Neuronal stem cell (in vitro differentiated cells): Measurements from ENCODE around the gene LRRC51.
A peak's percentile ranks its signal among the peaks of the same experiment; 100 is the strongest.

Experiments used
- DNase-seq: peaks from one replicate; pipeline ENCODE4 v3.0.0-alpha.2; 2013; ENCODE audit warnings: low spot score
- H2AFZ ChIP-seq: one replicate; pipeline ENCODE4 v1.6.1; 2013; ENCODE audit warnings: mild to moderate bottlenecking, low read length, inconsistent platforms
- H2AK5ac ChIP-seq: 2 replicates; pipeline ENCODE4 v1.6.1; 2013; ENCODE audit warnings: low read depth, mild to moderate bottlenecking, inconsistent platforms, low read length, moderate library complexity, mixed read lengths
- H2BK120ac ChIP-seq: 2 replicates; pipeline ENCODE4 v1.6.1; 2013; ENCODE audit warnings: low read depth, mild to moderate bottlenecking, inconsistent platforms, low read length, moderate library complexity, mixed read lengths
- H2BK12ac ChIP-seq: one replicate; pipeline ENCODE4 v1.6.1; 2013; ENCODE audit warnings: low read length, inconsistent platforms
- H2BK15ac ChIP-seq: 2 replicates; pipeline ENCODE4 v1.6.1; 2013; ENCODE audit warnings: mild to moderate bottlenecking, low read length, inconsistent platforms, mixed read lengths
- H2BK5ac ChIP-seq: one replicate; pipeline ENCODE4 v1.6.1; 2013; ENCODE audit warnings: inconsistent platforms, mild to moderate bottlenecking, low read length, moderate library complexity
- H3K14ac ChIP-seq: one replicate; pipeline ENCODE4 v1.6.1; 2013; ENCODE audit warnings: low read length, inconsistent platforms
- H3K18ac ChIP-seq: 2 replicates; pipeline ENCODE4 v1.6.1; 2013; ENCODE audit warnings: low read length, inconsistent platforms
- H3K23ac ChIP-seq: 2 replicates; pipeline ENCODE4 v1.6.1; 2013; ENCODE audit warnings: low read depth, mild to moderate bottlenecking, mixed read lengths, low read length, inconsistent platforms; ENCODE audit not compliant: poor library complexity
- H3K27ac ChIP-seq: replicated peaks from 3 replicates; pipeline ENCODE4 v1.5.1; 2013; ENCODE audit warnings: low read length, inconsistent platforms
- H3K27me3 ChIP-seq, 3 experiments: 2 replicates each; pipeline ENCODE4 v1.6.1; 2013; ENCODE audit warnings: low read length in 3 of 3, mild to moderate bottlenecking in 2 of 3, inconsistent platforms in 1 of 3, low read depth in 1 of 3, mixed read lengths in 1 of 3, moderate library complexity in 1 of 3; ENCODE audit not compliant: control insufficient read depth in 3 of 3, insufficient read depth in 3 of 3
- H3K36me3 ChIP-seq, 2 donors: replicated peaks in 1 of 2; 2 replicates each; pipeline ENCODE4 v1.6.1; 2013; ENCODE audit warnings: low read length in 2 of 2; ENCODE audit not compliant: control insufficient read depth in 2 of 2, insufficient read depth in 2 of 2
- H3K4ac ChIP-seq: 2 replicates; pipeline ENCODE4 v1.6.1; 2013; ENCODE audit warnings: inconsistent platforms, mild to moderate bottlenecking, low read length, moderate library complexity
- H3K4me1 ChIP-seq, 2 donors: 1 replicate in 1 of 2; 2 replicates in 1 of 2; pipeline ENCODE4 v1.6.1; 2013; ENCODE audit warnings: low read length in 2 of 2, low read depth in 1 of 2; ENCODE audit not compliant: control insufficient read depth in 2 of 2, insufficient read depth in 1 of 2
- H3K4me2 ChIP-seq: one replicate; pipeline ENCODE4 v1.6.1; 2013; ENCODE audit warnings: mild to moderate bottlenecking, low read length, inconsistent platforms; ENCODE audit not compliant: insufficient read depth, poor library complexity, severe bottlenecking
- H3K4me3 ChIP-seq, 2 donors: 2 replicates each; pipeline ENCODE4 v1.5.1; 2013; ENCODE audit warnings: low read length in 2 of 2, mild to moderate bottlenecking in 2 of 2, inconsistent platforms in 1 of 2, moderate library complexity in 1 of 2
- H3K79me1 ChIP-seq: one replicate; pipeline ENCODE4 v1.6.1; 2013; ENCODE audit warnings: low read depth, mild to moderate bottlenecking, inconsistent platforms, low read length, moderate library complexity
- H3K9ac ChIP-seq: one replicate; pipeline ENCODE4 v1.6.1; 2013; ENCODE audit warnings: mild to moderate bottlenecking, low read depth, low read length, inconsistent platforms; ENCODE audit not compliant: poor library complexity
- H3K9me3 ChIP-seq, 2 donors: replicated peaks in 1 of 2; 2 replicates each; pipeline versions ENCODE3 to v1.6.1; 2013; ENCODE audit warnings: low read length in 2 of 2, mild to moderate bottlenecking in 2 of 2, inconsistent platforms in 1 of 2, low read depth in 1 of 2, mixed read lengths in 1 of 2, moderate library complexity in 1 of 2; ENCODE audit not compliant: control insufficient read depth in 2 of 2, insufficient read depth in 1 of 2
- H4K8ac ChIP-seq: one replicate; pipeline ENCODE4 v1.6.1; 2013; ENCODE audit warnings: low read depth, mild to moderate bottlenecking, inconsistent platforms, low read length, moderate library complexity
- H4K91ac ChIP-seq: one replicate; pipeline ENCODE4 v1.6.1; 2013; ENCODE audit warnings: low read length, low read depth, mild to moderate bottlenecking, inconsistent platforms; ENCODE audit not compliant: poor library complexity
- WGBS, 2 donors: extraction: QIAGEN DNeasy Blood & Tissue Kit; methylation state at CpG; one replicate each; pipeline ENCODE4 v1.1.7; 2013; ENCODE audit warnings: missing lambda C conversion rate in 2 of 2, mixed read lengths in 1 of 2; ENCODE audit not compliant: insufficient read length in 2 of 2, insufficient replicate concordance in 1 of 2; ENCODE audit errors: extremely low coverage in 2 of 2; 5-methylcytosine and 5-hydroxymethylcytosine counted together

LRRC51 gene

DNA sequence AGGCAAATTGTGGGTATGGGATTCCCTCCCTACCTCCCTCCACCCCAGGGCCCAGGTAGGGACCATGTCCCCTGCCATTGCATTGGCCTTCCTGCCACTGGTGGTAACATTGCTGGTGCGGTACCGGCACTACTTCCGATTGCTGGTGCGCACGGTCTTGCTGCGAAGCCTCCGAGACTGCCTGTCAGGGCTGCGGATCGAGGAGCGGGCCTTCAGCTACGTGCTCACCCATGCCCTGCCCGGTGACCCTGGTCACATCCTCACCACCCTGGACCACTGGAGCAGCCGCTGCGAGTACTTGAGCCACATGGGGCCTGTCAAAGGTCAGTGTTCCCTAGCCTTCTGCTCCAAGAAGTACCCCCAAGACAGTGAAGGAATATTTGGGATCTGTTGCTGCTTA, 25.2 kb downstream of the LRRC51 start, which contains the start of gene TOMT:
TOMT (plus strand) TSS at position 37 of the 400 bp plus-strand sequence; CDS start at position 65, 28 bp downstream.
- Histone ChIP-seq H3K4me3 (no peak within 1 kb of the TSS), H3K27me3 (no peaks in the 10 kb centered on the region), H3K23ac (no peak within 1 kb of the TSS), H3K36me3 (peaks cover 8 to 32% of the 10 kb centered on the region in 2 donors), H2AFZ (no peak within 1 kb of the TSS), H3K4me2 (no peak within 1 kb of the TSS), H3K4me1 (peaks cover 9 to 11% of the 10 kb centered on the region in 2 donors), H3K27ac (no peak within 1 kb of the TSS), H2BK15ac (no peak within 1 kb of the TSS), H4K8ac (no peak within 1 kb of the TSS), H3K9me3 (no peaks in the 10 kb centered on the region), H2BK12ac (no peak within 1 kb of the TSS), H3K14ac (no peak within 1 kb of the TSS), H2BK5ac (no peak within 1 kb of the TSS), H4K91ac (no peak within 1 kb of the TSS), H3K18ac (no peak within 1 kb of the TSS), H2BK120ac (no peak within 1 kb of the TSS), H3K9ac (no peak within 1 kb of the TSS), H3K79me1 (peaks cover 4% of the 10 kb centered on the region), H3K4ac (no peak within 1 kb of the TSS), H2AK5ac (peak within 1 kb of the TSS; percentile 51)
- no CpG with 5 or more reads among the region's 14 CpGs for WGBS, 2 donors
- no peak for DNase-seq

- Histone ChIP-seq H3K27ac (peak overlapping the region; percentile 45), H4K91ac (no peak overlapping the region), H2BK15ac (no peak overlapping the region), H2BK120ac (no peak overlapping the region), H2BK5ac (peak overlapping the region; percentile 46), H2BK12ac (no peak overlapping the region), H3K4me2 (peak overlapping the region; percentile 77), H2AK5ac (peak overlapping the region; percentile 6), H3K36me3 (peaks cover 6 to 20% of the 10 kb centered on the region in 2 donors), H3K27me3 (no peaks in the 10 kb centered on the region), H3K23ac (no peak overlapping the region), H3K4me3 (peak overlapping the region; percentile 57 to 90), H3K14ac (no peak overlapping the region), H3K9ac (peak overlapping the region; percentile 73), H3K79me1 (peaks cover 2% of the 10 kb centered on the region), H3K4me1 (peaks cover 0 to 6% of the 10 kb centered on the region in 2 donors), H3K9me3 (no peaks in the 10 kb centered on the region), H3K18ac (peak overlapping the region; percentile 1), H3K4ac (no peak overlapping the region), H4K8ac (peak overlapping the region; percentile 29), H2AFZ (peak overlapping the region; percentile 50)
- no peak for DNase-seq
- no CpG with 5 or more reads among the region's 10 CpGs for WGBS, 2 donors
These were observed 30.9 kb downstream of the LRRC51 start for GRCh38 chr11:72111300-72112142.

DNA sequence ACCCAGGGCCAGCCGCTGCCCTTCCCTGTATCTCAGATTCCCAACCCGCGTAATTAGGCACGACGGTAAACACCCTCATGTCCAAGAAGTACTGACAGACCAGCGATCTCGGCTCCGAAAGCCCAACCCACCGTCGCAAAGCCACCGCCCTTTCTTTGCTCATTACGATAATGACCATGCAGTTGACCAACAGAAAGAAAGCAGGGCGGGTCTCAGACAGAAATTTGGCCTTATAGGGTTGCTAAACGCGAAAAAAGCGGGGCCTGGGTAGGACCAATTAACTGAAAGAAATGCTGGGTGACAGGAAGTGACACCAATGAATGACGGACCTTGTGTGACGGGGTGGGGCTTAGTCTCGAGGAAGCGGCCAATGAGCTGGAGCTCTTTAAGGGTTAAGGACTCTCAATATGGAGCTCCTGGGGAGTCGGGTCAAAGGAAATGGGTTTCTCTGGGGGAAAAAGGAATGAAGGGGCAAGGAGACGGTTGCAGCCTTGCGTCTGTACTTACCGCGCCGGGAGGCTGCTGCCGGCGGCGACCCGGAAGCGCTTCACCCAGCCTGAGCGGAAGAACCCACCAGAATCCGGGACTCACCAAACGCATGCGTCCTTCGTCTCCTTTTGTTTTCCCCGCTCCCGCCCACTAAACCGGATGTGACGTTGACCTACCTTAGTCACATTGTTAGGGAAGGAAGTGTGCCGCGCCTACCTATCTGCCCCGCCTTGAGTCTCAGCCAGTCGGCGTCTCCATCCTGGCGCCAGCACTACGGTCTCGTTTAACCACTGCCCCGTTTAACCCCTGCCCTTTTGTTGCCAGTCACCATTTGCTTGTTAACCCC, 31.7 kb downstream of the LRRC51 start, which contains the start of gene ANAPC15:
ANAPC15 (minus strand) TSS at position 553 of the 835 bp plus-strand sequence. CDS start 1,419 bp downstream, outside the sequence.
- Histone ChIP-seq H3K23ac (peak within 1 kb of the TSS; percentile 77), H3K14ac (no peak within 1 kb of the TSS), H3K79me1 (peaks cover 2% of the 10 kb centered on the region), H3K4me3 (peak within 1 kb of the TSS; percentile 57 to 90), H4K8ac (peak within 1 kb of the TSS; percentile 43), H3K27ac (peak within 1 kb of the TSS; percentile 94), H2BK5ac (peak within 1 kb of the TSS; percentile 87), H2BK120ac (no peak within 1 kb of the TSS), H3K4me2 (peak within 1 kb of the TSS; percentile 77), H3K4ac (no peak within 1 kb of the TSS), H3K9me3 (no peaks in the 10 kb centered on the region), H3K36me3 (peaks cover 5 to 20% of the 10 kb centered on the region in 2 donors), H2AK5ac (no peak within 1 kb of the TSS), H3K9ac (peak within 1 kb of the TSS; percentile 73), H2AFZ (peak within 1 kb of the TSS; percentile 87), H2BK15ac (no peak within 1 kb of the TSS), H2BK12ac (no peak within 1 kb of the TSS), H3K27me3 (no peaks in the 10 kb centered on the region), H4K91ac (no peak within 1 kb of the TSS), H3K4me1 (peaks cover 0 to 6% of the 10 kb centered on the region in 2 donors), H3K18ac (peak within 1 kb of the TSS; percentile 93)
- no CpG with 5 or more reads among the region's 49 CpGs for WGBS, 2 donors
- peak; percentile 98 for DNase-seq
